ENCODE data around the gene CABP1. TPM values are rescaled to one million over a fixed set of nuclear protein-coding genes. Genes with fewer than 3 reads are reported as not detected.
"Not testable (repeated sequence)": the region's sequence is repeated elsewhere in the genome, so short reads cannot be mapped to it uniquely, and the experiment has no call there.

Gene CABP1
- total and polyA plus RNA-seq, 2 donors (not counting 1 experiment from before 2014, with no cell fraction given) = not detected

DNA sequence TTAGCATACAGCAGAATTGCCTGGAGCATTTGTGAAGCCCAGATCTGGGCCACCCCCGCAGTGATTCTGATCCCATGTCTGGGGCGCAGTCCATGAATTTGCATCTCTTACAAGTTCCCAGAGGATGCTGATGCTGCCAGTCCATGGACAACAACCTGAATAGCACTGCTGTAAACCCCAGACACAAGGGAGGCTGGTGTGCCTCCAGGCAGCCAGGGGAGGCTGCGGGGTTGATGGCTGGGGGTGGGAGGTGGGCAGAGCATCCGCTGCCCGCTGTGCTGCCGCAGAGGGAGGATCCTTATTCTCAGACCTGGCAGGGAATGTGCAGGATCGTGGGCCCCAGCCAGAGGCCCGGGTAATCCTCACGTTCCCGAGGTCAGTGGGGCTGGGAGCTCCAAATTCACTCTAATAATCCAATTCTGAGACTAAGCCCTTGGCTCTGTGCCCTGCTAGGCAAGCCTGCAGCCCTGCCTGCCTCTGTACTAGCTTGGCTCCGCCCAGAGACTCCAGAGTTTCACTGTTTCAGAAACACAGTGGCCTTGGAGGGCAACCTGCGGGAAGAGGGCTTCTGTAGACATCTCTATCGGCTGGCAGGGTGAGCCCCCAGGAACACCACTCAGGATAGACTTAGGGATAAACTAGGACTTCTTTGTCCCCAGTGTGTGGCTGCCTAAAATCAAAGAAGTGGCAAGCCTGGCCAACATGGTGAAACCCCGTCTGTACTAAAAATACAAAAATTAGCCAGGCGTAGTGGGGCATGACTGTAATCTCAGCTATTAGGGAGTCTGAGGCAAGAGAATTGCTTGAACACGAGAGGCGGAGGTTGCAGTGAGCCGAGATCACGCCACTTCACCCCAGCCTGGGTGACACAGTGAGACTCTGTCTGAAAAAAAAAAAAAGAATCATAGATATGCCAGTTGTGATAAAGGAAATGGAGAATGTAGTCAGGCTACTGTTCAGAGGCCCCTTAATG, 28.7 kb downstream of the CABP1 start:
- ATAC-seq (ENCODE audit: low read depth) = peak; percentile 74
- Histone ChIP-seq H3K79me2 (ENCODE audit: control insufficient read depth, insufficient read depth, low read length) (no peaks in the 10 kb centered on the region), H3K27me3 (replicated peaks in 1 of 4; ENCODE audit: control extremely low read depth in 1 of 4, control insufficient read depth in 3 of 4, insufficient read depth in 4 of 4, low read length in 3 of 4) (peaks cover 0 to 4% (median 2%) of the 10 kb centered on the region in 4 experiments), H4K20me1 (ENCODE audit: control insufficient read depth, insufficient read depth, low read length, poor library complexity, severe bottlenecking) (no peaks in the 10 kb centered on the region), H3K27ac (ENCODE audit: low read length in 2 of 2) (peak overlapping the region in 1 of 2 donors; percentile 23), H3K4me2 (replicated peaks; ENCODE audit: low read depth, low read length, poor library complexity, severe bottlenecking) (peak overlapping the region; percentile 70), H3K9me3 (ENCODE audit: control extremely low read depth in 1 of 3, control insufficient read depth in 2 of 3, insufficient read depth in 1 of 3, low read length in 2 of 3) (peaks cover 0 to 4% (median 0%) of the 10 kb centered on the region in 3 donors), H3K36me3 (replicated peaks in 1 of 2; ENCODE audit: control extremely low read depth in 1 of 2, control insufficient read depth in 1 of 2, extremely low read depth in 1 of 2, insufficient read depth in 2 of 2, low read length in 1 of 2) (no peaks in the 10 kb centered on the region), H2AFZ (ENCODE audit: insufficient read depth, low read depth, low read length, poor library complexity, severe bottlenecking) (no peak overlapping the region), H3K9ac (ENCODE audit: low read length) (peak overlapping the region; percentile 20), H3K4me1 (ENCODE audit: control insufficient read depth in 2 of 2, insufficient read depth in 2 of 2, low read length in 2 of 2) (peaks cover 57 to 65% of the 10 kb centered on the region in 2 donors), H3K4me3 (ENCODE audit: control extremely low read depth in 1 of 5, extremely low read depth in 1 of 5, insufficient read depth in 1 of 5, low read depth in 2 of 5, low read length in 4 of 5) (peak overlapping the region in 2 of 5 experiments; percentile 5 to 33)
- ChIA-PET POLR2A (interaction anchor here (0.7 to 1.4 kb wide), 6 partner anchors 10 to 1411 kb away, joined by 3 to 7 read pairs (median 3); no protein-coding TSS in a partner anchor), CTCF (interaction anchor here (0.6 to 15.8 kb wide), 9 partner anchors 9 to 303 kb away, joined by 3 to 204 read pairs (median 4); partner anchors contain the start of gene UNC119B)
- peak overlapping the region; percentile 77 for H3K4me3 Mint-ChIP-seq
- peaks cover 66% of the 10 kb centered on the region for H3K4me1 Mint-ChIP-seq
- peak overlapping the region; percentile 86 for H3K27ac Mint-ChIP-seq
- peaks cover 8% of the 10 kb centered on the region for H3K27me3 Mint-ChIP-seq
- WGBS (ENCODE audit: insufficient coverage) = 51% methylated on average over 15 of the region's 19 CpGs
- intact Hi-C loops (cut with micrococcal nuclease) = loop anchor here (1.0 to 5.0 kb wide), 3 partner anchors 17 to 43 kb away; partner anchors contain the start of gene UNC119B
- peak; percentile 79 for DNase-seq
- TF ChIP-seq, protein P1, sequence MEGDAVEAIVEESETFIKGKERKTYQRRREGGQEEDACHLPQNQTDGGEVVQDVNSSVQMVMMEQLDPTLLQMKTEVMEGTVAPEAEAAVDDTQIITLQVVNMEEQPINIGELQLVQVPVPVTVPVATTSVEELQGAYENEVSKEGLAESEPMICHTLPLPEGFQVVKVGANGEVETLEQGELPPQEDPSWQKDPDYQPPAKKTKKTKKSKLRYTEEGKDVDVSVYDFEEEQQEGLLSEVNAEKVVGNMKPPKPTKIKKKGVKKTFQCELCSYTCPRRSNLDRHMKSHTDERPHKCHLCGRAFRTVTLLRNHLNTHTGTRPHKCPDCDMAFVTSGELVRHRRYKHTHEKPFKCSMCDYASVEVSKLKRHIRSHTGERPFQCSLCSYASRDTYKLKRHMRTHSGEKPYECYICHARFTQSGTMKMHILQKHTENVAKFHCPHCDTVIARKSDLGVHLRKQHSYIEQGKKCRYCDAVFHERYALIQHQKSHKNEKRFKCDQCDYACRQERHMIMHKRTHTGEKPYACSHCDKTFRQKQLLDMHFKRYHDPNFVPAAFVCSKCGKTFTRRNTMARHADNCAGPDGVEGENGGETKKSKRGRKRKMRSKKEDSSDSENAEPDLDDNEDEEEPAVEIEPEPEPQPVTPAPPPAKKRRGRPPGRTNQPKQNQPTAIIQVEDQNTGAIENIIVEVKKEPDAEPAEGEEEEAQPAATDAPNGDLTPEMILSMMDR (IDR thresholded peaks at IDR 0.05) = no peak
- TF ChIP-seq EZH2 (IDR thresholded peaks at IDR 0.05; ENCODE audit: borderline replicate concordance, insufficient read depth, low read depth, low read length, poor library complexity, severe bottlenecking) = no peak
- no peaks in the 10 kb centered on the region for H3K9me3 Mint-ChIP-seq (ENCODE audit: insufficient read depth)

DNA sequence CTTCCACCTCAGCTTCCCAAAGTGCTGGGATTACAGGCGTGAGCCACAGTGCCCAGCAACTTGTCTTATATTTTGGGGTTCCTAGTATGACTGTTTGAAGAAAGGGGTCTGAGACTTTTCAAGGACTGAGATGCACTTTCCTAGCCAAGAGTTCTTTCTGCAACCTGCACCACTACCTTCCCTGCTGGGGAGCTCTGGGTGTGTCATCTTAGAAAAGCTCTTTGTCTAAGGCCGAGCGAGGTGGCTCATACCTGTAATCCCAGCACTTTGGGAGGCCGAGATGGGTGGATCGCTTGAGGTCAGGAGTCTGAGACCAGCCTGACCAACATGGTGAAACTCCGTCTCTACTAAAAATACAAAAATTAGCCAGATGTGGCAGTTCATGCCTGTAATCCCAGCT, 29.8 kb downstream of the CABP1 start:
- H3K27me3 Mint-ChIP-seq; H3K4me3 ChIP-seq (ENCODE audit: control extremely low read depth in 1 of 5, extremely low read depth in 1 of 5, insufficient read depth in 1 of 5, low read depth in 2 of 5, low read length in 4 of 5); DNase-seq; H3K9me3 Mint-ChIP-seq (ENCODE audit: insufficient read depth); H3K9me3 ChIP-seq (ENCODE audit: control extremely low read depth in 1 of 3, control insufficient read depth in 2 of 3, insufficient read depth in 1 of 3, low read length in 2 of 3); H3K27ac ChIP-seq (ENCODE audit: low read length in 2 of 2); H3K36me3 ChIP-seq (replicated peaks in 1 of 2; ENCODE audit: control extremely low read depth in 1 of 2, control insufficient read depth in 1 of 2, extremely low read depth in 1 of 2, insufficient read depth in 2 of 2, low read length in 1 of 2); H3K27me3 ChIP-seq (replicated peaks in 1 of 4; ENCODE audit: control extremely low read depth in 1 of 4, control insufficient read depth in 3 of 4, insufficient read depth in 4 of 4, low read length in 3 of 4); H3K9ac ChIP-seq (ENCODE audit: low read length); intact Hi-C loops (cut with micrococcal nuclease); ATAC-seq (ENCODE audit: low read depth); H4K20me1 ChIP-seq (ENCODE audit: control insufficient read depth, insufficient read depth, low read length, poor library complexity, severe bottlenecking); H2AFZ ChIP-seq (ENCODE audit: insufficient read depth, low read depth, low read length, poor library complexity, severe bottlenecking); H3K79me2 ChIP-seq (ENCODE audit: control insufficient read depth, insufficient read depth, low read length): not testable (repeated sequence)
- Mint-ChIP-seq H3K27ac (peak overlapping the region; percentile 41), H3K4me3 (peak overlapping the region; percentile 44), H3K4me1 (peaks cover 70% of the 10 kb centered on the region)
- Histone ChIP-seq H3K4me1 (ENCODE audit: control insufficient read depth in 2 of 2, insufficient read depth in 2 of 2, low read length in 2 of 2) (peaks cover 65 to 75% of the 10 kb centered on the region in 2 donors), H3K4me2 (replicated peaks; ENCODE audit: low read depth, low read length, poor library complexity, severe bottlenecking) (peak overlapping the region; percentile 70)
- ChIA-PET POLR2A (interaction anchor here (1.0 to 1.4 kb wide), 3 partner anchors 14 to 458 kb away, joined by 3 to 7 read pairs (median 3); no protein-coding TSS in a partner anchor), CTCF (interaction anchor here (0.8 to 15.8 kb wide), 7 partner anchors 13 to 302 kb away, joined by 3 to 204 read pairs (median 4); partner anchors contain the start of genes MLEC and UNC119B)
- WGBS (ENCODE audit: insufficient coverage) = 90% methylated on average over 6 of the region's 6 CpGs

All from B cell (primary cell).